ENCODE data around the gene CNOT8. TPM values are rescaled to one million over a fixed set of nuclear protein-coding genes. Genes with fewer than 3 reads are reported as not detected.

The CNOT8 gene
- total and polyA plus RNA-seq, 9 of the 15 experiments (the other 6 are each of a cell fraction or from before 2014, with no cell fraction given) = 15.2 to 68.9 (median 52.1) TPM

DNA sequence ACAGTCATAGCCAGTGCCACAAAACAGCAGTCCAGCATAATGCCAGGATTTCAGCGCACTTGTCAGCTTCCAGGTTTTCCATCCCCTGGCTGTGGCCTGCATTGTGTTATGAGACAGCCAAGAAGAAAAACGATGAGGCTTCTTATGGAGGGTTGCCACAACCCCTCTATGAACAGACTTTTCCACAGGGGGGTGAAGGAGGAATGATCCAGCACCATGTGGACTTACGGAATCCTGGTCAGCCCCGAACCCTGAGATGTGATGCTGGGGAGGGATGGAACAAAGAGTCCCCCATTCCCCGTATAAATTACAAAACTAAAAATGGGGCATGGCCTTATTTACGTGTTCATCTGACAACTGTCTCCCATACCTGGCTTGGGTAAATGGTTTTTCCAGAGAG lies 40.6 kb upstream of the CNOT8 start:
- intact Hi-C loops (cut with micrococcal nuclease) (loop anchor here (2.0 kb wide), 3 partner anchors 17 to 51 kb away; partner anchors contain the start of gene CNOT8), in situ Hi-C loops (cut with MboI) (no loop called here)
- H3K36me3 ChIP-seq (ENCODE audit: control insufficient read depth, insufficient read depth, low read length) = peaks cover 98% of the 10 kb centered on the region
- CTCF ChIA-PET (ENCODE audit: low intra/inter-chr PET ratio) = no interaction called here
- BruUV-seq (replicated peaks) = no TSS peak
- peaks cover 4% of the 10 kb centered on the region; the same call in 1 of the 2 replicates for H4K20me1 ChIP-seq (replicated peaks; ENCODE audit: control insufficient read depth, insufficient read depth, low read length)
- ATAC-seq (peak; percentile 5), FAIRE-seq (no peak), DNase-seq (ENCODE audit: extremely low read depth in 1 of 4, low spot score in 3 of 4) (no peak)
- POLR2A ChIA-PET = interaction anchor here (0.5 kb wide), 1 partner anchor 15 kb away, joined by 3 read pairs; no protein-coding TSS in a partner anchor
- TF ChIP-seq, protein P1, sequence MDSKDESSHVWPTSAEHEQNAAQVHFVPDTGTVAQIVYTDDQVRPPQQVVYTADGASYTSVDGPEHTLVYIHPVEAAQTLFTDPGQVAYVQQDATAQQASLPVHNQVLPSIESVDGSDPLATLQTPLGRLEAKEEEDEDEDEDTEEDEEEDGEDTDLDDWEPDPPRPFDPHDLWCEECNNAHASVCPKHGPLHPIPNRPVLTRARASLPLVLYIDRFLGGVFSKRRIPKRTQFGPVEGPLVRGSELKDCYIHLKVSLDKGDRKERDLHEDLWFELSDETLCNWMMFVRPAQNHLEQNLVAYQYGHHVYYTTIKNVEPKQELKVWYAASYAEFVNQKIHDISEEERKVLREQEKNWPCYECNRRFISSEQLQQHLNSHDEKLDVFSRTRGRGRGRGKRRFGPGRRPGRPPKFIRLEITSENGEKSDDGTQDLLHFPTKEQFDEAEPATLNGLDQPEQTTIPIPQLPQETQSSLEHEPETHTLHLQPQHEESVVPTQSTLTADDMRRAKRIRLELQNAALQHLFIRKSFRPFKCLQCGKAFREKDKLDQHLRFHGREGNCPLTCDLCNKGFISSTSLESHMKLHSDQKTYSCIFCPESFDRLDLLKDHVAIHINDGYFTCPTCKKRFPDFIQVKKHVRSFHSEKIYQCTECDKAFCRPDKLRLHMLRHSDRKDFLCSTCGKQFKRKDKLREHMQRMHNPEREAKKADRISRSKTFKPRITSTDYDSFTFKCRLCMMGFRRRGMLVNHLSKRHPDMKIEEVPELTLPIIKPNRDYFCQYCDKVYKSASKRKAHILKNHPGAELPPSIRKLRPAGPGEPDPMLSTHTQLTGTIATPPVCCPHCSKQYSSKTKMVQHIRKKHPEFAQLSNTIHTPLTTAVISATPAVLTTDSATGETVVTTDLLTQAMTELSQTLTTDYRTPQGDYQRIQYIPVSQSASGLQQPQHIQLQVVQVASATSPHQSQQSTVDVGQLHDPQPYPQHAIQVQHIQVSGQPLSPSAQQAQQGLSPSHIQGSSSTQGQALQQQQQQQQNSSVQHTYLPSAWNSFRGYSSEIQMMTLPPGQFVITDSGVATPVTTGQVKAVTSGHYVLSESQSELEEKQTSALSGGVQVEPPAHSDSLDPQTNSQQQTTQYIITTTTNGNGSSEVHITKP (IDR thresholded peaks at IDR 0.05; ENCODE audit: partially characterized antibody) = peak; percentile 68
- TF ChIP-seq ZNF133 (CRISPR knock-in tag; IDR thresholded peaks at IDR 0.05) = no peak
- 72% methylated on average over 5 of the region's 6 CpGs for WGBS (ENCODE audit: insufficient coverage, low coverage, missing lambda C conversion rate)
- peak overlapping the region; percentile 34 for H3K27ac ChIP-seq (ENCODE audit: extremely low read depth, low read depth, low read length)
- H3K27me3 ChIP-seq (ENCODE audit: control insufficient read depth in 2 of 2, insufficient read depth in 2 of 2, low read length in 2 of 2) = no peaks in the 10 kb centered on the region
- H3K4me1 ChIP-seq (replicated peaks in 1 of 2; ENCODE audit: control insufficient read depth in 2 of 2, insufficient read depth in 2 of 2, low read length in 2 of 2) = peaks cover 19 to 26% of the 10 kb centered on the region in 2 experiments
- H3K9ac ChIP-seq (ENCODE audit: insufficient read depth in 1 of 2, low read depth in 2 of 2, low read length in 2 of 2) = peak overlapping the region in 1 of 2 experiments; percentile 5; a peak in 1 of 4 replicates
- peaks cover 3% of the 10 kb centered on the region for H3K9me1 ChIP-seq (ENCODE audit: control insufficient read depth, insufficient read depth, low read length)
- H3K4me3 ChIP-seq = no peak overlapping the region
- no peak overlapping the region for H2AFZ ChIP-seq (ENCODE audit: low read depth, low read length)
- no peak overlapping the region; the same call in 1 of the 2 replicates for H3K4me2 ChIP-seq (ENCODE audit: insufficient read depth, low read length)
- H3K79me2 ChIP-seq (ENCODE audit: control insufficient read depth, insufficient read depth, low read length) = peaks cover 8% of the 10 kb centered on the region; the same call in 1 of the 3 replicates
- no peaks in the 10 kb centered on the region for H3K9me3 ChIP-seq (replicated peaks; ENCODE audit: control insufficient read depth, insufficient read depth, low read depth, low read length)
